Body of pancreas (tissue), 4 donors: ENCODE results near the gene TCOF1. TPM values are rescaled to one million over a fixed set of nuclear protein-coding genes. Genes with fewer than 3 reads are reported as not detected.

ENCODE experiments used
- ATAC-seq: fragments of 150-250 bp; one replicate; pipeline ENCODE4 v1.9.1; 2016
- DNase-seq, 4 donors: peaks; one replicate each; pipeline ENCODE4 v3.0.0-alpha.2; 2019
- H3K27ac ChIP-seq, 4 donors: fragments of 200-600 bp; sonication (generic); 1 replicate in 3 of 4; 2 replicates in 1 of 4; pipeline versions ENCODE4 v1.5.1 to v1.6.1; 2016 to 2019; ENCODE audit warnings: mild to moderate bottlenecking in 1 of 4, mixed read lengths in 1 of 4, moderate library complexity in 1 of 4
- H3K27me3 ChIP-seq, 2 donors: fragments of 200-600 bp; sonication (generic); one replicate each; pipeline ENCODE4 v1.6.0; 2016; ENCODE audit warnings: mild to moderate bottlenecking in 1 of 2
- H3K36me3 ChIP-seq, 2 donors: fragments of 200-600 bp; sonication (generic); replicated peaks in 1 of 2; 2 replicates each; pipeline ENCODE4 v1.5.1; 2016; ENCODE audit warnings: low read depth in 2 of 2; ENCODE audit not compliant: insufficient read depth in 1 of 2
- H3K4me1 ChIP-seq: fragments of 200-600 bp; sonication (generic); one replicate; pipeline ENCODE4 v1.6.0; 2016
- H3K4me3 ChIP-seq, 2 donors: fragments of 200-600 bp; sonication (generic); 1 replicate in 1 of 2; 2 replicates in 1 of 2; pipeline ENCODE4 v1.5.1; 2016 to 2019
- H3K9me3 ChIP-seq, 3 donors: fragments of 200-600 bp; sonication (generic); 1 replicate in 2 of 3; 2 replicates in 1 of 3; pipeline ENCODE4 v1.5.1; 2016
- CTCF ChIP-seq, 7 experiments: fragments of 450-650 bp in 4 of 7; fragments of 200-600 bp in 3 of 7; sonication (generic) in 3 of 7; IDR thresholded peaks; one replicate each; pipeline ENCODE4 v1.5.1; 2016 to 2019; ENCODE audit warnings: antibody characterized with exemption in 7 of 7
- POLR2A ChIP-seq, 3 donors: fragments of 450-650 bp; IDR thresholded peaks; one replicate each; pipeline ENCODE4 v1.6.1; 2016; ENCODE audit warnings: antibody characterized with exemption in 3 of 3, mild to moderate bottlenecking in 2 of 3
- WGBS, 2 donors: methylation state at CpG; one replicate each; pipeline ENCODE4 v1.1.5; 2017; 5-methylcytosine and 5-hydroxymethylcytosine counted together
- intact Hi-C: fragments of 100-400 bp; cut with DNase I; formaldehyde crosslinking; loops from one replicate; pipeline ENCODE4 v1.15.1; 2023
- total RNA-seq, 2 donors: library from RNA; depleted of rRNA; stranded (reverse); fragments of >200 nt; gene quantifications; one replicate each; pipeline ENCODE4 v1.1.0, GENCODE V29; 2016

Gene TCOF1
- total RNA-seq, 2 donors from 2014 or later = 18.9 to 23.4 TPM

DNA sequence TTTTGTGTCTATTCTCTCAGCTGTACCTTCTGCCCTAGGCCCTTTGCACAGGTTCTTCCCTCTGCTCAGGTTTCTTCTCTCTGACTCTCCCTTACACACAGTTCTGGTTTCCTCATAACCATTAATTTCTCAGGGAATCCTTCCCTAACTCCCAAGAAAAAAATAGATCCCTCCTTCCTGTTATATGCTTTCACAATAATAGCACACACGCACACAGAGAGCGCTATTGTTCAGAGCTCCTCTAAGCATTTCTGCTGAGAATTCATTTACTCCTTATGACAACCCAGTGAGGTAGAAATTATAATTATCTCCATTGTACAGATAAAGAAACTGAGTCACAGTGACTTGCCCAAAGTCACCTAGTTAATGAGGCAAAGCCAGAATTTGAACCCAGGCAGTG, 1.7 kb upstream of the TCOF1 start:
- 93 to 98% methylated on average over 2 of the region's 2 CpGs for WGBS, 2 donors
- H3K27ac ChIP-seq = no peak overlapping the region
- intact Hi-C loops = no loop called here

GRCh38 chr5:150356575-150357294, 762 bp upstream of the TCOF1 start:
- DNase-seq = no peak
- ATAC-seq = peak; percentile 3
- TF ChIP-seq POLR2A (IDR thresholded peaks at IDR 0.05) (no peak), CTCF (IDR thresholded peaks at IDR 0.05) (no peak)
- intact Hi-C loops = no loop called here
- Histone ChIP-seq H3K27me3 (no peaks in the 10 kb centered on the region), H3K27ac (peak overlapping the region in 2 of 4 donors; percentile 49 to 61), H3K4me1 (peaks cover 23% of the 10 kb centered on the region), H3K36me3 (peaks cover 0 to 4% of the 10 kb centered on the region in 2 donors), H3K9me3 (no peaks in the 10 kb centered on the region), H3K4me3 (peak overlapping the region in 1 of 2 donors; percentile 85)
- WGBS, 2 donors = 33 to 43% methylated on average over 8 to 10 of the region's 10 CpGs

More for the DNA sequence above, 1.7 kb upstream of the TCOF1 start:
- TF ChIP-seq CTCF (IDR thresholded peaks at IDR 0.05) (no peak), POLR2A (IDR thresholded peaks at IDR 0.05) (no peak)
- H3K9me3 ChIP-seq = no peaks in the 10 kb centered on the region
- ATAC-seq (no peak), DNase-seq (no peak)
- H3K4me3 ChIP-seq = no peak overlapping the region
- no peaks in the 10 kb centered on the region for H3K36me3 ChIP-seq
- no peaks in the 10 kb centered on the region for H3K27me3 ChIP-seq
- H3K4me1 ChIP-seq = peaks cover 25% of the 10 kb centered on the region

- H3K4me1 ChIP-seq = peaks cover 23% of the 10 kb centered on the region
- peaks cover 0 to 14% of the 10 kb centered on the region in 2 donors for H3K36me3 ChIP-seq
- TF ChIP-seq POLR2A (IDR thresholded peaks at IDR 0.05) = no peak
- no peak for TF ChIP-seq CTCF (IDR thresholded peaks at IDR 0.05)
- ATAC-seq = no peak
- intact Hi-C loops = no loop called here
- no peaks in the 10 kb centered on the region for H3K27me3 ChIP-seq
- peak overlapping the region in 1 of 4 donors; percentile 23 for H3K27ac ChIP-seq
- DNase-seq = no peak
- 48 to 54% methylated on average over 22 to 23 of the region's 23 CpGs for WGBS, 2 donors
- no peaks in the 10 kb centered on the region for H3K9me3 ChIP-seq
- H3K4me3 ChIP-seq = peak overlapping the region; percentile 72 to 85
Observed at GRCh38 chr5:150358261-150359095, 981 bp downstream of the TCOF1 start.

DNA sequence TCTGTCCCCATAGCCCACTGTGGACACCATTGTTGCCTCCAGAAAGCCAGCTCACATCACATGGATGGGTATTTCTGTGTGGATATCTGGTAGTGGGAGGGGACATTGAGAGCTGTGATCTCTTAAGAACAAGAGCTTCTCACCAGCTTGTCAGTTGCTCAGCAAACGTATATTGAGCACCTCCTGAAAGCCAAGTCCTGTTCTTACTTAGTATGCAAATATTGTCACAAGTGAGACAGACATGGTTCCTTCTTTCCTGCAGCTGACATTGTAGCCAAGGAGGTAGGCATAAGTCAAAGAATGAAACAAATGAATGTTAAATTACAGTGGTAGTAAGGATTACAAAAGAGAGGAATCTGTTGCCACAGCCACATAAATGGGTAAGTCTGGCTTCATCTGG, 3.8 kb downstream of the TCOF1 start:
- WGBS, 2 donors = 70 to 100% methylated on average over 1 of the region's 1 CpG
- intact Hi-C loops = no loop called here
- DNase-seq = no peak
- Histone ChIP-seq H3K4me1 (peaks cover 23% of the 10 kb centered on the region), H3K36me3 (peaks cover 0 to 26% of the 10 kb centered on the region in 2 donors), H3K27me3 (no peaks in the 10 kb centered on the region), H3K27ac (no peak overlapping the region), H3K9me3 (no peaks in the 10 kb centered on the region), H3K4me3 (no peak overlapping the region)
- TF ChIP-seq CTCF (IDR thresholded peaks at IDR 0.05) (no peak), POLR2A (IDR thresholded peaks at IDR 0.05) (no peak)
- no peak for ATAC-seq
